Measurements from ENCODE around the gene PDGFC. TPM values are rescaled to one million over a fixed set of nuclear protein-coding genes. Genes with fewer than 3 reads are reported as not detected.

PDGFC gene
- total and polyA plus RNA-seq, 8 donors: 4.9 to 39.8 (median 10.8) TPM

DNA sequence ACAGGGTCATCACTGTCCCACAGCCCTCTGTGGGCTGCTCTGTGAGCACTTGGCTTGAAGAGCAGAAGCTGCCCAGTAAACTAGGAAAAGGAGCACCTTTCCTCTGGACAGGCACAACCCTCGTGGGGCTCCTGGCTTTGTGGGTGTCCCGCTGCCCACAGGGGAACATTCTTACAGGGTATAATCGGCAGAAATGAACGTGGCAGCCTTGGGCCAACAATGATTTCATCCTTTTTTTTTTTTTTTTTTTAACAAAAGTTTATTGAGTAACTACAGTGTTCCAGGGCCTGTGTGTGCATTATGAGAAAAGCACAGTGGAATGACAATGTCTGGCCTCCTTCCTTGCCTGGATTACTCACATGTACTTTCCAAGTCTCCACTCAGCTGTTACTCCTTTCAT is 197.2 kb downstream of the PDGFC start:
- peaks cover 0 to 62% (median 31%) of the 10 kb centered on the region in 4 donors for H3K4me1 ChIP-seq
- no peaks in the 10 kb centered on the region for H3K36me3 ChIP-seq
- no peak overlapping the region for H3K4me3 ChIP-seq
- intact Hi-C loops (cut with DNase I; ENCODE audit: low total_unique reads): no loop called here
- no peaks in the 10 kb centered on the region for H3K9me3 ChIP-seq
- no peaks in the 10 kb centered on the region for H3K27me3 ChIP-seq
- 42 to 83% (median 71%) methylated on average over 4 of the region's 4 CpGs for WGBS, 5 donors
- peak in 1 of 3 donors; percentile 13 for TF ChIP-seq POLR2AphosphoS5 (IDR thresholded peaks at IDR 0.05)
- TF ChIP-seq, protein P1, sequence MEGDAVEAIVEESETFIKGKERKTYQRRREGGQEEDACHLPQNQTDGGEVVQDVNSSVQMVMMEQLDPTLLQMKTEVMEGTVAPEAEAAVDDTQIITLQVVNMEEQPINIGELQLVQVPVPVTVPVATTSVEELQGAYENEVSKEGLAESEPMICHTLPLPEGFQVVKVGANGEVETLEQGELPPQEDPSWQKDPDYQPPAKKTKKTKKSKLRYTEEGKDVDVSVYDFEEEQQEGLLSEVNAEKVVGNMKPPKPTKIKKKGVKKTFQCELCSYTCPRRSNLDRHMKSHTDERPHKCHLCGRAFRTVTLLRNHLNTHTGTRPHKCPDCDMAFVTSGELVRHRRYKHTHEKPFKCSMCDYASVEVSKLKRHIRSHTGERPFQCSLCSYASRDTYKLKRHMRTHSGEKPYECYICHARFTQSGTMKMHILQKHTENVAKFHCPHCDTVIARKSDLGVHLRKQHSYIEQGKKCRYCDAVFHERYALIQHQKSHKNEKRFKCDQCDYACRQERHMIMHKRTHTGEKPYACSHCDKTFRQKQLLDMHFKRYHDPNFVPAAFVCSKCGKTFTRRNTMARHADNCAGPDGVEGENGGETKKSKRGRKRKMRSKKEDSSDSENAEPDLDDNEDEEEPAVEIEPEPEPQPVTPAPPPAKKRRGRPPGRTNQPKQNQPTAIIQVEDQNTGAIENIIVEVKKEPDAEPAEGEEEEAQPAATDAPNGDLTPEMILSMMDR (IDR thresholded peaks at IDR 0.05): no peak
- H3K27ac ChIP-seq: no peak overlapping the region
- no peak for DNase-seq

DNA sequence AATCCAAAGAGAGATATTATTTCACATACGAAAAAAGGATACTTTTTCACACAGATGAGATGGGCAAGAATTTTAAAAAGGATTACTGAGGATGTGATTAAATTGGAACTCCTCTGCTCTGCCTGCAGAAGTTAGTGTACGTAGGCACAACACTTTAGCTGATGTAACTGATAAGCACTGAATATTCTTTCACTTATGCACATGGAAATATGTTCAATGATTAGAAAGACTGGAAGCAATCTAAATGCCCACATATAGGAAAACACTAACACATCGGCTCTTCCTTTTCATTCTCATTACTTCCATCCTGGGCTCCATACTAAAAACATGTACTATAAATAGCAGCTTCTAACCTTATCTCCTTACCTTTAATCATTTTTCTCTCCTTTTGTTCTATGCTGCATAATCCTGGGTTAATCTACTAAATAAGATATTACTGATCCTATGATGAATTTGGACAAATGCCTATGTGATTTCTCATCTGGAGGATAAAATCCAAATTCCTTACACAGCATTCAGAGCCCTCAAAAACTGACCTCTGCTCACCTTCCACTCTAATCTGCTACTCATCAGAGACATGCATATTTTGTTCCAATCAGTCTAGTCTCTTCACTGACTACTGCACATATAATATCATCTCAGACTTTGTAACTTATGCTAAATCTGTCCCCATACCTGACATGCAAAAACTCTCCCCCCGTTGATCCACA is 197.8 kb downstream of the PDGFC start:
- no peaks in the 10 kb centered on the region for H3K27me3 ChIP-seq
- WGBS, 5 donors: 75 to 84% (median 81%) methylated on average over 4 of the region's 4 CpGs
- H3K4me3 ChIP-seq: no peak overlapping the region
- no peak for TF ChIP-seq POLR2AphosphoS5 (IDR thresholded peaks at IDR 0.05)
- TF ChIP-seq POLR2A (IDR thresholded peaks at IDR 0.05): no peak
- TF ChIP-seq, protein P1 (IDR thresholded peaks at IDR 0.05): no peak
- TF ChIP-seq EP300 (IDR thresholded peaks at IDR 0.05): no peak
- no peak for DNase-seq
- H3K4me1 ChIP-seq: peaks cover 0 to 59% (median 29%) of the 10 kb centered on the region in 4 donors
- H3K9me3 ChIP-seq: no peaks in the 10 kb centered on the region
- no peaks in the 10 kb centered on the region for H3K36me3 ChIP-seq
- no peak overlapping the region for H3K27ac ChIP-seq
- intact Hi-C loops (cut with DNase I; ENCODE audit: low total_unique reads): no loop called here

DNA sequence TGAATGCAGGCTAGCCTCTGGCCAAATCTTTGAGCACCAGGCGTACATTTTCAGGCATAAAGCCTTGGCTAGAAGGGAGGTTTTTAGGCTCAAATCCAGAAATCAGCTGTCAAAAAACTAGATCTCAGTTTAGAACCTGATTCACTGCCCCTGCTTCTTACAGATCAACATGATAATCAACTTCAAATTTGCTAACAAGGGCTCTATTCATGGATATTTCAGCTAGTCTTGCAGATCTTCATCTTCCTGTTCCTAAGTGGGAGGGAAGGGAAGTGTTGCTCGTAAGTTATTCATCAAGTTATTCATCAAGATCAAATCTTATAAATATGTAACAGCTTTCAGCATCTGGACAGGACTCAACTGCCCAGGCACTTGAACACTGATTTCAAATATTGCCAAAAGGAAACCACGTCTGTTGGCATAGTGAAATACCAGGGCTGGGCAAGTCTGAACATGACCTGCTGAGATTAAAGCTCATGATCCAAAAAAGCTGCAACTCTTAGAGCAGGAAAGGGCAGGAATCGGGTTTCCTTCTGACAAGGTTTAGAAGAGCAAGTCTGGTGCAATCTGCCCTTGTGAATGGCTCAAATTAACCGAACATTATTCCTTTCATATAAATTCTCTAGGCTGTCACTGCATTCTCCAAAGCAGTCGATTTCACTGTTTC is 200.3 kb downstream of the PDGFC start:
- 19 to 40% (median 22%) methylated on average over 6 of the region's 6 CpGs for WGBS, 5 donors
- intact Hi-C loops (cut with DNase I; ENCODE audit: low total_unique reads): no loop called here
- TF ChIP-seq POLR2AphosphoS5 (IDR thresholded peaks at IDR 0.05): no peak
- TF ChIP-seq, protein P1 (IDR thresholded peaks at IDR 0.05): no peak
- H3K27me3 ChIP-seq: no peaks in the 10 kb centered on the region
- peak overlapping the region in 2 of 4 donors; percentile 12 to 18 for H3K4me3 ChIP-seq
- peak overlapping the region in 4 of 5 donors; percentile 17 to 47 (median 38) for H3K27ac ChIP-seq
- peaks cover 0 to 48% (median 24%) of the 10 kb centered on the region in 4 donors for H3K4me1 ChIP-seq
- no peaks in the 10 kb centered on the region for H3K9me3 ChIP-seq
- no peaks in the 10 kb centered on the region for H3K36me3 ChIP-seq
- DNase-seq: peak; percentile 41 to 46

DNA sequence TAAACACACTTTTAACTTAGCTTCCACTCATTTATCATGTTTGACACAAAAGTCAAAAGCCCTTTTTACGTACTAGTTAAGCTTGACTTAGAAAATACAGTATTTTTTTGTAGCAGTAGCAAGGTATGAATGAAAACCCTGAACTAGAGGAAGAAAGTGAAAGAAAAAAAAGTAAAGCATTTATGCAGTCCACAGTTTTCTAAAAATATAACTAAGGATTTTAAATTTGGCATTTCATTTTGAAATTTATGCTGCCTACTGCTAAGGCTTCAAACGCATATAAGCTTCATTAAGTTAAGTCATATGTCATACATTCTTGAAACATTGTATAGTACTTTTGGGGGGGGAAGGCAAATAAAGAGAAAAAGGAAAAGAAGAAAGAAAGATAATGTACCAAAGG is 201.5 kb downstream of the PDGFC start:
- 69 to 90% (median 85%) methylated on average over 2 of the region's 2 CpGs for WGBS, 5 donors
- Histone ChIP-seq H3K36me3 (no peaks in the 10 kb centered on the region), H3K27ac (no peak overlapping the region), H3K4me3 (no peak overlapping the region), H3K27me3 (no peaks in the 10 kb centered on the region), H3K9me3 (no peaks in the 10 kb centered on the region), H3K4me1 (peaks cover 0 to 40% (median 24%) of the 10 kb centered on the region in 4 donors)
- no peak for DNase-seq
- intact Hi-C loops (cut with DNase I; ENCODE audit: low total_unique reads): no loop called here
- TF ChIP-seq POLR2AphosphoS5 (IDR thresholded peaks at IDR 0.05): no peak
- no peak for TF ChIP-seq EP300 (IDR thresholded peaks at IDR 0.05)
- no peak for TF ChIP-seq POLR2A (IDR thresholded peaks at IDR 0.05)
- TF ChIP-seq, protein P1 (IDR thresholded peaks at IDR 0.05): no peak

Data from stomach (tissue), 9 donors.